ENCODE results near the gene FTL.
A peak's percentile ranks its signal among the peaks of the same experiment; 100 is the strongest.

The FTL gene

DNA sequence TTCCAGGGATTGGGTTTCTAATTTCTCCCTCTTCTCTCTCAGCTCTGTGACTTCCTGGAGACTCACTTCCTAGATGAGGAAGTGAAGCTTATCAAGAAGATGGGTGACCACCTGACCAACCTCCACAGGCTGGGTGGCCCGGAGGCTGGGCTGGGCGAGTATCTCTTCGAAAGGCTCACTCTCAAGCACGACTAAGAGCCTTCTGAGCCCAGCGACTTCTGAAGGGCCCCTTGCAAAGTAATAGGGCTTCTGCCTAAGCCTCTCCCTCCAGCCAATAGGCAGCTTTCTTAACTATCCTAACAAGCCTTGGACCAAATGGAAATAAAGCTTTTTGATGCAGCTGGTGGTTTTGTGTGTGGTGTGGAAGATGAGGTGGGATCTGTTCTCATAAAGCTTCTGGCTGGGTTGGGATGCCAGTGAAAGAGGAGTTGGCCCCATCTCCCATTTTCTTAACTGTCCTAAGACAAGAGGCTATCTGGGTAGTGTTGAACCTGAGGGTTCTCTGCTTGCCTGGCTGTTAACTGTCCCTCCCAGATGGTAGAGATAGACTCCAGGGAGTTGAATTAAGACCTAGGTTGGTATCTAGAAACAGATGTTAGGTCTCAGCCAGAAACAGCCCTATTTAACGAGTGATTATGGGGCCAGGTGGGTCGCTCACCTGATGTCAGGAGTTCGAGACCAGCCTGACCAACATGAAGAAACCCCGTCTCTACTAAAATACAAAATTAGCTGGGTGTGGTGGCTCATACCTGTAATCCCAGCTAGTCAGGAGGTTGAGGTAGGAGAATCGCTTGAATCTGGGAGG lies 1.6 kb downstream of the FTL start:
- no peak for DNase-seq (ENCODE audit: low read depth)

DNA sequence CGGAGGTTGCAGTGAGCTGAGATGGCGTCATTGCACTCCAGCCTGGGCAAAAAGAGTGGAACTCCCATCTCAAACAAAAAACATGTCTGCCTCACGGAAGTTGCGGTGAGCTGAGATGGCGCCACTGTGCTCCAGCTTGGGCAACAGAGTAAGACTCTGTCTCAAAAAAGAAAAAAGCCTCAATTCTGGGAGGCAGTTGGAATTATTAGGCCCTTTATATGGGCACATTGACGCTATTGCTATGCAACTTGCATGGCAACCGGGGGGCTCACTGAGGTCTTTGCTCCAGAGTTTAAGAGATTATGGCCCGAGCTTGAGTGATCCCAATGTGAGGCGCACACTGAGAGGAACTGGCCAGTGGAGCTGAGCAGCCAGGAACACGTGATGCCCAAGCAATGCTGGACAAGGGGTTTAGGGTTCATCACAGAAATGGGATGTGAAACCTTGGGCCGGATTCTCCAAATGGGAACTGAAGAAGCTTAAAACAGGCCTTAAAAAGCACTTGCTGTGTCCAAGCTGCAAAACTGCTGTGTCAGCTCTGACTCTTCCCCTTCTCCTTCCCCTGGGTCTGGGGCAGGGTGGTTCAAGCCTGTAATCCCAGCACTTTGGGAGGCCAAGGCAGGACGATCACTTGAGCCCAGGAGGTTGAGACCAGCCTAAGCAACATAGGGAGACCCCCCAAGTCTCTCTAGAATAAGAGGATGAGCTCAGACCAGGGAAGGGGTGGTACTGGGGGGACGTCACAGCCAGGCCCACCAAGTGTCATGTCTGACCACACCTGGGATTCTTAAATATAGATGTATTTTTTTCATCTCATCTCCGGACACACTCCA lies 2.5 kb downstream of the FTL start:
- DNase-seq (ENCODE audit: low read depth), result no peak

DNA sequence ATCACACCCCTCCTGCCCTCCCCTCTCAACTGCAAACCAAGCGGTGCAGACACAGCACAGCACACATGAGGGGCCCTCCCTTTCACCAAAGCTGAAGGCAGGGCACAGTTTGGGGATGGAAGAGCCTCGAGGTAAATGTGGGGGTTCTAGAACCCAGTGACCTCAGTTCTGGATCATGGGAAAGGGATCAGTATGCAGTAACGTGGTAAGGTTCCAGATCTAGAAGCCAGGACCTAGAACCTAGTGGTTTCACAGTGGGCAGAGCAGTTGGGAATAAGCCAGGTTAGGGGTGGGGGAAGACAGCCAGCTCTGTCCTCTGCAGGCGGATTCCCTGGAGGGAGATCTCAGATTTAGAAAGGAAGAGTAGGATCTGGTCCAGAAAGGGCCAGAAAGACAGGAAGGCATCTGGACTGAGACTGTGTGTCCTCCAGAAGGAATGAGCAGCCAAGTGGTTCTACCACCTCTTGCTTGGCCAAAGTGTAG lies 3.1 kb downstream of the FTL start:
- DNase-seq (ENCODE audit: low read depth), result no peak

DNA sequence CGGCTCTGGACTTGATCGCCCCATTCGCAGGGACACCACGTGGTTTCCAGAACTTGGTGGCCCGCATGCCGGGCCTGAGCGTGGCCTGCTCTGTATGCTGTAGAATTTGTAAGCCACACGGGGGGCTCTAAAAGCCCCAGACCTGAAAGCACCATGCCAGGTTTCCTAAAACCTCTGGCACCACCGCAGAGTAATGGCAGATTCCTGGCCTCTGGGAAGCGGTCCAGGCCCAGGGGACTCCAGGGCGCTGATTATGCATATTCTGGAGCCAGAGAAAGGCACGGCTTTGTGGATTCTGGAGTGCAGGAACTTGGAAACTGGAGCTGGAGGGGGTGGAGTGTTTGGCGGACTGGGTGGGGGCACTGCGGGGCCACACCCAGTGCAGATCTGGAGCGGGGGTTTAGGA lies 3.7 kb downstream of the FTL start:
- DNase-seq (ENCODE audit: low read depth), result no peak

DNA sequence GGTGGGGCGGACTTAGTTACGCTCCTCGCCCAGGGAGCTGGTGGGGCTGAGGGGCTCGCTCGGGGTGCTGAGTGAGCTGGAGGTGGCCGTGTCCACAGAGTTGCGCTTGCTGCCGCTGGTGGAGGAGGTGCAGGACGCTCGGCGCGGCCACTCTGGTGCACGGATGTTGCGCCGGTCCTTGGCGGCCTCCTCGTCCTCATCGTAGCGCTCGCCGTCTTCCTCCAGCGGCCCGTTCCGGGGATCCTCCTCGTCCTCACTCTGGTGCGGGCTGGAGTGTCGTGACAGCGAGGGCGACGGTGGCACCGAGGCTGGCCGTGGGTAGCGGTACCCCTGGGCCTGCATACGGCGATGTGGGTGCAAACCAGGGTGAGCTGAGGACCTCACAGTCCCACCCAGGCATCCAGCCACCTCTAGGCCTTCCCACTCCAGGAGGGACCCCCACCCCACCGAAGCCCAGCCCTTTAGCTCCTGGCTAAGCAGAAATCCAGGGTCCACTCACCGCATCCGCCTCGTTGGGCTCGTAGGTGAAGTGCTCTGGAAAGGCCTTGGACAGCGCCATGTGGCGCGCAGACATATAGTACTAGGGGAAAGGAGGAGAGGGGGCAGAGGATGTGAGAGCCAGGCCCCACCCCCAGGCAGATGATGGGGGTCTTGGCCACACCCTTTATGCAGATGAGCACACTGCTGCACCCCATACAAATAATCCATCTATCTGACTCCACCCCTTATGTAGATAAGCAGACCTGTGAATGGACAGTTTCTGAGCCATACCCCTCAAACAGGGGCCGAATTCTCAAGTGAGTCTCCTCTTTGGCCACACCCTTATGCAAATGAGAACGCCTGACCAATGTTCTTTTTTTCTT lies 4.4 kb downstream of the FTL start:
- DNase-seq (ENCODE audit: low read depth), result no peak

DNA sequence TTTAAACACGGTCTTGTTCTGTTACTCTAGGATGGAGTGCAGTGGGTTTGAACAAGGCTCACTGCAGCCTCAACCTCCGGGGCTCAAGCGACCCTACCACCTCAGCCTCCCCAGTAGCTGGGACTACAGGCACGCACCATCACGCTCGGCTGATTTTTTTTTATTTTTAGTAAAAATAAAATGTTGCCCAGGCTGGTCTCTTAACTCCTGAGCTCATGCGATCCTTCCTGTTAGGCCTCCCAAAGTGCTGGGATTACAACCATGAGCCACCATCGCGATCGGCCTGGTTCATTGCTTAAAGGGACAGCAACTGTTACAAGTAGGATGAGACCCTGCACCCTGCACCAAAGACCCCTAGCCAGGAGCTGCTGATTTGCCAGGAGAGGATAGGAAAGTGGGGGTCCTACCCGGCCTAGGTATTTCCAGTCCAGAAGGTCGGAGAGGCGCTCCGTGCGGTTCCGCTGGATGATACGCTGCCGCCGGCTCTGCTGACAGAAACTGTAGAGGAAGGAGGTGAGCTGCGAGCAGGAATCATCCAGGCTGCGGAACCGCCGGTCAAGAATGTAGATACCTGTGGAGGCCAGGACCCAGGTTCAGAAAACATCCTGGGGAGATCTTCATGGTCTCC lies 5.1 kb downstream of the FTL start:
- no peak for DNase-seq (ENCODE audit: low read depth)

DNA sequence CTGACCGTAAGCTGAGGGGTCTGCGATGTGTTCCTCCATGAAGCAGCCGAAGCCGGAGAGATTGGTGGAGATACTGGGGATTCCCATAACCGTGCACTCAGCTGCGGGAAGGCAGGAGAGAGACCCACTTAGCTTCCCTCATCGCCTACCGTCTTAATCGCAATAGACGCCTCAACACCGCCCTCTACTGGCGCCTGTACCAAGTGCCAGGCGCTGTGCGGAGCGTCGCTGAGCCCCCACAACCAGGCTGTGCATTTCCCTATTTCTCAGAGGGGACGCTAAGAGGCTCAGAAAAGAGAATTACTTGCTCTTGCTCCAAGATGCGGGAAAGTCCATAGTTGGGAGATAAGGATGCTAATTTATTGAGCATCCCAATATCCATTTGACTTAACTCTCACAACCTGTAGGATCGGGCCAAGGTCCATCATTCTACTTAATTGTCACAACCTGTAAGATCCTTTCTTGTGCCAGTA lies 5.8 kb downstream of the FTL start:
- peak; percentile 76 for DNase-seq (ENCODE audit: low read depth)

DNA sequence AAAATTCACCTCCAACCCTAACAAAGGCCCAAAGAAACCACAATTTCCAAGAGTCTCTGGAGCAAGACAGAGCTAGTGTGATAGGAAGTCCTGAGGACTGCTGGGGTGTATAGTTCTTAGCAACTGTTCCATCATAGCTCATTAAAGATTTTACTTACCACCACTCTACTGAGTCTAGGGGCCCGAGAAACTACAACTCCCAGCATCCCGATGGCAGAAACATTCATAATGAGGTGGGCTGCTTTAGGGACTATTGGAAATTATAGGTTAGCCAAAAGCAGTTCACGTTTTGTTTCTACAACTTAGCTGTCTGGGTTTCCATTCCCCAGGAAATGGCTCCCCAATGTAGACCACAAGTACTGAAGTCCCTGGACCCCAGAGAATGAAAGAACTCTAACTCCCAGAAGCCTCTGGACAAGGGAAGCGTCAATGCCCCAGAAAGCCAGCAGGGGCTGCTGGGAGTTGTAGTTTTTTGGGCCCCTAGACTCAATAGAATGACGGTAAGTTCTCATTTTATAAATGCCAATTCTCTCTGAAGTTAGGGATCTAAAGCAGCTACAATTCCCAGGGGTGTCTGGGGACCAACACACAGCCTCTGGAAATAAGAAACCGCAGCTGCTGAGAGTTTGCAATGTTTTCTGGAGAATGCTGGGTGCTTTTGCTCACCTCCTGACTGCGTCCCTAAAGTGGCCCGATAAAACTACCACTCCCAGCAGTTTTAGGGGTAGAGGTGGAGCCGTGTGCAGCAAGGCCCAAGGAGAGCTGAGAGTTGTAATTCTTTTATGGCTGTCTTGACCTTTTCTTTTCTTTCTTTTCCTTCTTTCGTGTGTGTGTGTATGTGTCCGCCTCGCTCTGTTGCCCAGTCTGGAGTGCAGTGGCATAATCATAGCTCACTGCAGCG lies 11.1 kb downstream of the FTL start:
- no peak for DNase-seq (ENCODE audit: low read depth)

DNA sequence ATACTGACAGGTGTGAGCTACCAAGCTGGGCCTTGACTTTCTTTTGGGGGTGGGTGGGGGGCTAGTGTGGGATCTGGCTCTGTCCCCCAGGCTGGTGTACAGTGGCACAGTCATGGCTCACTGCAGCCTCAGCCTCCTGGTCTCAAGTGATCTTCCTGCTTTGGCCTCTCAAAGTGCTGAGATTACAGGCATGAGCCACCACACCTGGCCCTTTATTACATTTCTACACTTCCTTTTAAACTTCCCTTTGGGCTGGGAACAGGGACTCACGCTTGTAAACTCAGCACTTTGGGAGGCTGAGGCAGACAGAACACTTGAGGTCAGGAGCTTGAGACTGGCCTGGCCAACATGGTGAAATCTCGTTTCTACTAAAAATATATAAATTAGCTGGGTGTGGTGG lies 12.0 kb downstream of the FTL start:
- DNase-seq (ENCODE audit: low read depth), result no peak

DNA sequence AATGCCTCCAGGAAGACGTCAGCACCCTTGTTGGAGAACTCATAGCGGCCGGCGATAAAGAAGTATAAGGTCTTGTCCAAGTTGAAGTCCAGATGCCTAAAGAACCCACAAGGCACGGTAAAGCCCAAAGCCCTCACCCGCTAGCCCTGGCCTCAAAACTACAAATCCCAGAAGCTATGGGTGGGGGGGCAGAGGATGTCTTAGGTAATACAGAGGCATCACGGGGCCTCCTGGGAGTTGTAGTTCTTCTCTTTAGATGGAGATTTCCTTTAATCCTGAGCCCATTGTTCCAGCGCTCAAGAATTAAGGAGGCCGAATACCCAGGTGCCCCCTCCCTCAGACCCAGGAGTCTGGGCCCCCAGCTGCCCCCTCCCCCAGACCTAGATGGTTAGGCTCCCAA lies 17.2 kb downstream of the FTL start:
- no peak for DNase-seq (ENCODE audit: low read depth)

DNA sequence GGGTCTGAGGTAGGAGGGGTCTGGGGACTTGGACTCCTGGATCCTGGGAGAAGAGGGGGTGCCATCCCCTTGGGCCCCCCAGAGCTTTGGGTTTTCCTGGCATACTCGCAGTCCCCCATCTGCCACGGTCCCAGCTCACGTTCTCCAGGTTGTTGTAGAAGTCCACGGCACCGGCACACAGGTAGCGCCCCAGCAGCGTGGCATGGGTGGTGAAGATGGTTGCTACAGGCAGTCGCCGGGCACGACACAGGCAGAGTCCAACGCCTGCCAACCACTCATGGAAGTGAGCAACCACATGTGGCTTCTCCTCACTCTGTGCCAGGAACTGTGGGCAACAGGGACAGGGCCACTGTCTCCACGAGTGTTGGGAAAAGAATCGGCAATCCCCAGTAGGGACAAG lies 20.6 kb downstream of the FTL start:
- DNase-seq (ENCODE audit: low read depth), result no peak

DNA sequence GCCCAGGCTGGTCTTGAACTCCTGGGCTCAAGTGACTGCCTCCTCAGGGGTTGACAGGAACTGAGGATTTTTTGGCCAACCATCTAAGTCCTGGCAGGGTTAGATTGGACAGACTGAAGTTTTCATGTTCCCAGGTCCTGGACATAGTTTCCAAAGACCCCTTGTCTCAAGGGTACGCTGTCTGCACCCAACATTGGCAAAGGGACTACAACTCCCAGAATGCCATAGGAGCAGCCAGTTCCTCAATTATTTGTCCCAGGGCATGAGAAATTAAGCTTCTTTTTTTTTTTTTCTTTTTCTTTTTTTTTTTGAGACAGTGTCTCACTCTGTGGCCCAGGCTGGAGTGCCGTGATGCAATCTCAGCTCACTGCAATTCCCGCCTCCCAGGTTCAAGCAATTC lies 21.1 kb downstream of the FTL start:
- DNase-seq (ENCODE audit: low read depth), result no peak

DNA sequence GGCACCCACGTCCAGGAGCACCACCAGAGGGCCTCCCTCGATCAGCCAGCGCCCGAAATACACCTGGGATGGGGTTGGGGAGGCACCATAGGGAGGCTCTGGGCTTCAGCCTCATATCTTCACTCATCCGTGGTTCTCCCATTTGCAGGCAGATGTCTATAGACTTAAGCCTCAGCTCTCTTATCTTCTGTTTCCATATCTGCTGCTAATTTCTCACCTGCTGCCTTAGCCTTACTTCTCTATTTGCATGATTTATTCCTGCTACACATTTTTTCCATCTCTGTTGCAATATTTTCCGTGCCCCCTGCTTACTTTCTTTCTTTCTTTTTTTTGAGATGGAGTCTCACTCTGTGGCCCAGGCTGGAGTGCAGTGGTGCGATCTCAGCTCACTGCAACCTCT lies 22.2 kb downstream of the FTL start:
- DNase-seq (ENCODE audit: low read depth), result no peak

DNA sequence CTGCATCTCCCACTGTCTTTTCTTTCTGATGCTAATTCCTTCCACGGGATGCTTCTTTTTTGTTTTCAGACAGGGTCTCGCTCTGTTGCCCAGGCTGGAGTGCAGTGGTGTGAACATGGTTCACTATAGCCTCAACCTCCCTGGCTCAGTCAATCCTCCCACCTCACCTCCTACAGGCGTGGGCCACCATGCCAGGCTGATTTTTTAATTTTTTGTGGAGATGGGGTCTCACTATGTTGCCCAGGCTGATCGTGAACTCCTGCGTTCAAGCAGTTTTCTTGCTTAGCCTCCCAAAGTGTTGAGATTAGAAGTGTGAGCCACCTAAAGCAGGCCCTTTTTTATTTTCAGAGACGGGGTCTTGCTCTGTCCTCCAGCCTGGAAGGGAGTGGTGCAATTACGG lies 23.2 kb downstream of the FTL start:
- no peak for DNase-seq (ENCODE audit: low read depth)

DNA sequence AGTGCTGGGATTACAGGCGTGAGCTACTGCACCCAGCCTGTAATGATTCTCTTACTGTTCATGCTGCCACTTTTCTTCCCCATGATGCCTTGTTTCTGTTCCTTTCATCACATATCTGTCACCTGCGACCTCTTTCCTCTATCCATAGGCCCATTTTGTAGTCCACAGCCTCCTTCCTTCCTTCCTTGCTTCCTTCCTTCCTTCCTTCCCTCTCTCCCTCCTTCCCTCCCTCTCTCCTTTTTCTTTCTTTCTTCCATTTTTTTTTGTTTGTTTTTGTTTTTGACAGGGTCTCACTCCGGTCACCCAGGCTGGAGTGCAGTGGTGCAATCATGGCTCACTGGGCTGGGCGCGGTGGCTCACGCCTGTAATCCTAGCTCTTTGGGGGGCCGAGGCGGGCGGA lies 23.8 kb downstream of the FTL start:
- no peak for DNase-seq (ENCODE audit: low read depth)

DNA sequence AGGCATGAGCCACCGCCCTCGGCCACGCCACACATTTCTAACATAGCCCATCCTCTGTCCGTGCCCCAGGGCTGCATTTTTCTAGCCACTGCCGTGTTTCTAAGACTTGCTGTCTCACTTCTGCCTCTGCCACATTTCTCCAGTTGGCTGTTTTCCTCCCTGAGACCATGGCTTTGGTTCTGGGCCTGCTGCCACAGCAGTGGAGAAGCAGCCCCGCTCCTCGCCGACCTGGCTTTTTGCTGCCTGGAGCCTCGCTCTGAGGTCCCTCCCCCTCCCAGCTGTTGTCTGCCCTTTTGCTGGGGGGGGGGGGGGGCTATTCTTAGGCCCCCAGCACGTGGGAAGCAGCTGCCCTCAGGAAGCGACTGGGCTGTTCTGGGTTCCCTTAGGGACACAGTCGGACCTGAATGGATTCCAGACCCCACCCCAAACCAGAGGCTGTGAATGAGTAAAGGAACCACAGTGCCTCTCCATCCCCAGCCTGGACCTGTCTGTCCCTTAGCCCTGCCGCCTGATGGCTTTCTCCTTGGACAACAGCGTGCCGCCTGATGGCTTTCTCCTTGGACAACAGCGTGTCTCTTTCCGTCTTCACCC lies 24.7 kb downstream of the FTL start:
- DNase-seq (ENCODE audit: low read depth), result no peak

DNA sequence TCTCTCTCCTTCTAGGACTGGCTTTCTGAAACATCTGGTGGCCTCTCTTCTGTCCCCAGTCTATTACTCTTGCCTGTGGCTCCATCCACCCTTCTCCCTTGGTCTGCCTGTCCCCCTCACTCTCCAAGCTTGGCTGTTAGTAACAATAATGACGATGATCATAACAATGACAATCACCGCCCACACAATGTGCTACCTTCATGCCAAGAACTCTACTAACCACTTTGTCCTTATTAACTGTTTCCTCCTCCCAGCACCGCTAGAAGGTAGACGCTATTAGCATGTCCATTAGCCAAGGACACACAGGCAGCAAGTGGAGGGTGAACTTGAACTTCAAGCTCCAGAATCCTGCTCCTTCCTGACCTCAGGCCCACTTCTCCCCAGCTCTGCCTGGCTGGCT lies 25.3 kb downstream of the FTL start:
- no peak for DNase-seq (ENCODE audit: low read depth)

DNA sequence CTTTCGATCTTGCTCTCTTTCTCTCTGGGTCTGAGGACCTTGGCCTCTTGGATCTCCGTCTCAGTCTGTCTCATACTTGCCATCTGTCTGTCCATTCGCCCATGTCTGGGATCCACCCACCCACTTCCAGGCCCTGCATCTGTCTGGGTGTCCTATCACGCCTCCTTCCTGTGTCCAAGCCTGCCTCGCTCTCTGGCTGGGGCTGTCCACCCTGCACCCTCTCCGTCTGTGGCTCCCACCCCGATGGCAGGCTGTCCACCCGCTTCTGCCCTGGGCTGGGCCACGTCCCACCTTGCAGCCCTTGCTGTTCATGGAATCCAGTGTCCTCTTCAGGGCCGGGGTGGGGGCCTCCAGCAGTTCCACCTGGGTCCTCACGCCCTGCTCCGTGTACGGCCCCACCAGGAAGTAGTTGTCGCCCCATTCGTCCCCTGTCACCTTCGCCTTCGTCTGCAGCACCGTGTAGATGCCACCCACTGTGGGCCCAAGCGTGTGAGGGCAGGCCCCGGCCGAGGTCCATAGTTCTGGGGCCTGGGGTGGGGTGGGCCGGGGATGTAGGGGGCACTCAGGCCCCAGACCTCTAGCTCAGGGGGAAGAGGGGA lies 26.0 kb downstream of the FTL start:
- DNase-seq (ENCODE audit: low read depth), result no peak

DNA sequence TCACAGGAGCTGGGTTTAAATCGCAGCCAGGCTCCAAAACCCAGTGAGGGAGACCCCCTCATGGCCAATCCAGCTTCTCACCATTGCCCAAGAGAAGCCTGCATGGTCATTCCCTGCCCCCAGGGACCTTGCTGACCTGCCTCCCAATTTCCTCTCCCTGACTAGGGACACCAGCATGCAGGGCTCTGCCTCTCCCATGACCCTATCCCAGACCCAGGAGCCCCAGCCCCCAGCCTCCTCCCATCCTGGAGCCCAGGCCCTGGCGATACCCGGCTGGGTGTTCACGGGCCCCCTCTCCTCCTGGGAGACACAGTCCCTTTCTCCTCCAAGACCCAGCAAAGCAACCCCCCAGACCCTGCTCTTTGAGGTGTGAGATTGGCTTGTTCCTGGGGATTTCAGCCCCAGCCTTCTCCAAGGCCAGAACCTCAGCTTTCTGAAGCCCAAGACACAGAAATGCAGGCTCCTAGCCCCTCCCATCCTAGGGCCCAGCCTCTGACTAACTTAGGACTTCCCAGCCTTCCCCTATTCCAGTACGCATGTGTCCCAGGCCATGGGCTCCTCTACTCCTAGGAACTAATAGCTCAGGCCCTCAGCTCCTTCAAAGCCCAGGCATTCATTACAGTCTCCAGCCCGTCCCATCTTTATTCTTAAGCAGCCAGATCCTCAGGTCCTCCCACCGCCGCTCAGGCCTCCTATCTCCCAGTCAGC lies 26.9 kb downstream of the FTL start:
- DNase-seq (ENCODE audit: low read depth), result no peak
